ENCODE data around the gene RGS12. TPM values are rescaled to one million over a fixed set of nuclear protein-coding genes. Genes with fewer than 3 reads are reported as not detected.

RGS12 gene
- total RNA-seq, 2 donors from 2014 or later, result 45.2 to 48.6 TPM

DNA sequence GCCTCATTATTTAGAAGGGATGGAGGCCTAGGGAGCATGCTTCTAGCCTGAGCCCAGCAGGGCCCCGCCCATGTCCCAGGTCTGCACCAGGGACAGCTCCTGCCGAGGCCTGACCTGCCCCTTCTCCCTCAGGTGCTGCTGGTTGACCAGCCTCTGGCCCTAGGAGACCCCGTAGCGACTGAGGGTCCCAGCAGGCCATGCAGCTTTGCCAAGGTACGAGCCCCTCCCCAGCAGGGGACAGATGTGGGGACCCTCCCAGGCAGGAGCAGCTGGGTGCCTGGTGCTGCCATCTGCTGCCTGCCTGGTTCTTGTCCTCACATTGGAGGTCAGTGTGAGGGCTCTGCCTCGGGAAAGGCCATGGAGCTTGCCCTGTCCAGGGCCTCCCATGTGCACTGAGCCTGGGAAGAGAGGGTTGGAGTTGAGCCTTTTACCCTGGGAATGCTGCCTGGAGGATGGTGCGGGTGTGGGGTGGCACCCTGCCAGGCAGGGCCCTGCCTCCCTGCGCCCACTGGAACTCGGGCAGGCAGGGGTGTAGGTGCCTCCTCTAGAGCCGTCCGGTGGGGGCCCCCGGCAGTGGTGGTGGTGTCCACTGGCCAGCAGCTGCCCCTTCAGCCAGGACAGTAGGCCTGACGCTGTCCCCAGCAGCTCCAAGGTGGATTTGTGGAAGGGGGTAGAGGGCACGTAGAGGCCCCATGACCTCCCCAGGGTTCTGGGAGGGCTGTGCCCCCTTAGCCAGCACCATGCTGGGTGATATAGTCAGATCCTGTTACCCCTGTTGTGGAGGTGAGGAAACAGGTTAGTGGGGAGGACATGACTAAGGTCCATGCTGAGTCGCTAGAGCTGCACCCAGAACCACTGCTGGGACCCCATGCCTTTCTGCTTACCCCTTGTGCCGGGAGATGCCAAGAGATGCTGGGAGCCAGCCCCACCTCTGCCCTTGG lies 46.1 kb upstream of the RGS12 start:
- no peaks in the 10 kb centered on the region for H3K9me3 Mint-ChIP-seq
- H3K9me3 ChIP-seq (ENCODE audit: control insufficient read depth, low read length), result no peaks in the 10 kb centered on the region
- H3K4me3 ChIP-seq (ENCODE audit: low read length), result no peak overlapping the region
- H3K27ac Mint-ChIP-seq, result no peak overlapping the region
- DNase-seq, result no peak
- H3K4me1 ChIP-seq (ENCODE audit: control insufficient read depth, insufficient read depth, low read length), result no peaks in the 10 kb centered on the region
- peaks cover 5% of the 10 kb centered on the region for H3K36me3 ChIP-seq (ENCODE audit: control insufficient read depth, insufficient read depth, low read length)
- whole genome bisulfite sequencing, 2 experiments (ENCODE audit: insufficient coverage in 1 of 2, insufficient read length in 1 of 2), result 91 to 93% methylated on average over 6 to 16 of the region's 16 CpGs
- H3K9ac ChIP-seq (ENCODE audit: extremely low read depth, low read length, poor library complexity, severe bottlenecking), result no peak overlapping the region
- no peaks in the 10 kb centered on the region for H3K27me3 Mint-ChIP-seq (ENCODE audit: insufficient read depth)
- no peaks in the 10 kb centered on the region for H3K27me3 ChIP-seq (ENCODE audit: control insufficient read depth, insufficient read depth, low read length, poor library complexity, severe bottlenecking)
- peaks cover 10% of the 10 kb centered on the region for H3K36me3 Mint-ChIP-seq (ENCODE audit: low read depth)
- no peak overlapping the region for H3K4me3 Mint-ChIP-seq
- H3K27ac ChIP-seq (ENCODE audit: low read depth, low read length), result no peak overlapping the region
- TF ChIP-seq, protein P1, sequence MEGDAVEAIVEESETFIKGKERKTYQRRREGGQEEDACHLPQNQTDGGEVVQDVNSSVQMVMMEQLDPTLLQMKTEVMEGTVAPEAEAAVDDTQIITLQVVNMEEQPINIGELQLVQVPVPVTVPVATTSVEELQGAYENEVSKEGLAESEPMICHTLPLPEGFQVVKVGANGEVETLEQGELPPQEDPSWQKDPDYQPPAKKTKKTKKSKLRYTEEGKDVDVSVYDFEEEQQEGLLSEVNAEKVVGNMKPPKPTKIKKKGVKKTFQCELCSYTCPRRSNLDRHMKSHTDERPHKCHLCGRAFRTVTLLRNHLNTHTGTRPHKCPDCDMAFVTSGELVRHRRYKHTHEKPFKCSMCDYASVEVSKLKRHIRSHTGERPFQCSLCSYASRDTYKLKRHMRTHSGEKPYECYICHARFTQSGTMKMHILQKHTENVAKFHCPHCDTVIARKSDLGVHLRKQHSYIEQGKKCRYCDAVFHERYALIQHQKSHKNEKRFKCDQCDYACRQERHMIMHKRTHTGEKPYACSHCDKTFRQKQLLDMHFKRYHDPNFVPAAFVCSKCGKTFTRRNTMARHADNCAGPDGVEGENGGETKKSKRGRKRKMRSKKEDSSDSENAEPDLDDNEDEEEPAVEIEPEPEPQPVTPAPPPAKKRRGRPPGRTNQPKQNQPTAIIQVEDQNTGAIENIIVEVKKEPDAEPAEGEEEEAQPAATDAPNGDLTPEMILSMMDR (conservative IDR thresholded peaks at IDR 0.05), result peak; percentile 40
- H3K4me1 Mint-ChIP-seq, result peaks cover 4% of the 10 kb centered on the region

DNA sequence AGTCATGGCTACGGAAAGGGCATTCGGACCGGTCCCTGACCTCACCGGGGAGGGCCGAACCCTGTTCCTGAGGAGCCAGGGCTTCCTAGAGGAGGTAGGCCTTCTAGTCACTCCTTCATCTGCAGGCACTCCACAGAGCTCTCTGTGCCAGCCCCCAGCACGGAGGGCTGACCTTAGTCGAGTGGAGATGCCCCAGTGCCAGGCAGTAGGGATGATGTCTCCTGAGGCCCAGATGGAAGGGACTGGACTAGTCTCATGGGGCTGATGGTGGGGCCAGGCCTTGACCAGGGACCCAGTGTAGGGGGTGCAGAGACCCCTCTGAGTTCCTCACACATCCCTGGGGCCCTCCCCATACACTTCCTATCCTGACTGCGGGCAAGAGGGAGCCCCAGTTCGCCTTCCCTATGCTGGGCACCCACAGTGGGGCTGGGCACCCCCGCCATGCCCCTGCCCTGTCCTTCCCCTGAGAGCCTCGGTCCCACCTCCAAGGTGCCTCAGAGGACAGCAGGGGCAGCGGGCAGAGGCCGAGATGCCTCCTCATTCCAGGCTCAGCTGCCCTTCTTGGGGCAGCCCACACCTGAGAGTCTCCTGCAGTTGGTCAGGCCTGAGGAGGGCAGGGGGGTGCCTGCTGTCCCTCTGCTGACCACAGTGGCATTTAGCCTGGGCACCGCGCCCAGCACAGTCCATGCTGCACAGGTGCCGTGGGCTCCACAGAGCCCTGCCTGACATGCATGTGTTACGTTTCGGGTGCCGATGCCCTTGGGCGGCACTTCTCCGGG lies 45.2 kb upstream of the RGS12 start:
- H3K27ac ChIP-seq (ENCODE audit: low read depth, low read length), result no peak overlapping the region
- H3K27me3 Mint-ChIP-seq (ENCODE audit: insufficient read depth), result no peaks in the 10 kb centered on the region
- H3K4me1 Mint-ChIP-seq, result peaks cover 4% of the 10 kb centered on the region
- no peak overlapping the region for H3K4me3 ChIP-seq (ENCODE audit: low read length)
- H3K9ac ChIP-seq (ENCODE audit: extremely low read depth, low read length, poor library complexity, severe bottlenecking), result no peak overlapping the region
- H3K9me3 Mint-ChIP-seq, result no peaks in the 10 kb centered on the region
- no peak overlapping the region for H3K27ac Mint-ChIP-seq
- no peaks in the 10 kb centered on the region for H3K4me1 ChIP-seq (ENCODE audit: control insufficient read depth, insufficient read depth, low read length)
- no peaks in the 10 kb centered on the region for H3K27me3 ChIP-seq (ENCODE audit: control insufficient read depth, insufficient read depth, low read length, poor library complexity, severe bottlenecking)
- H3K36me3 ChIP-seq (ENCODE audit: control insufficient read depth, insufficient read depth, low read length), result peaks cover 5% of the 10 kb centered on the region
- H3K36me3 Mint-ChIP-seq (ENCODE audit: low read depth), result peaks cover 5% of the 10 kb centered on the region
- DNase-seq, result no peak
- 92 to 97% methylated on average over 11 to 21 of the region's 21 CpGs for WGBS, 2 experiments (ENCODE audit: insufficient coverage in 1 of 2, insufficient read length in 1 of 2)
- no peaks in the 10 kb centered on the region for H3K9me3 ChIP-seq (ENCODE audit: control insufficient read depth, low read length)
- no peak overlapping the region for H3K4me3 Mint-ChIP-seq
- TF ChIP-seq, protein P1 (conservative IDR thresholded peaks at IDR 0.05), result no peak

DNA sequence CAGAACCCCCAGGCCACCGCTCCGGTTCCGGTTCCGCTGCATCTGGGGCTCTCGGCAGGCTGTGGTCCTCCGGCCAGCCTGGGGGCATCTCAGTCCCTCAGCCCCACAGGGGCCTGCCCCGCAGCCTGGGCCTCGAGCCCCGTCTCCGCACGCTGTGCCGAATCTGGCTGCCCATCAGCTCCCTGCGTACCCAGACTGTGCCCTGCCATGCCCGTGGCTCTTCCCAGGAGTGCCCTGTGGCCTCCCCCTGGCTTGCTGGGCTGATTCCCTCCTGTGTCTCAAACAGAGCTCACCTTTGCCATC lies 44.7 kb upstream of the RGS12 start:
- H3K27me3 Mint-ChIP-seq (ENCODE audit: insufficient read depth), result no peaks in the 10 kb centered on the region
- 93 to 99% methylated on average over 13 to 14 of the region's 14 CpGs for WGBS, 2 experiments (ENCODE audit: insufficient coverage in 1 of 2, insufficient read length in 1 of 2)
- no peak overlapping the region for H3K9ac ChIP-seq (ENCODE audit: extremely low read depth, low read length, poor library complexity, severe bottlenecking)
- no peak for DNase-seq
- TF ChIP-seq, protein P1 (conservative IDR thresholded peaks at IDR 0.05), result no peak
- peaks cover 4% of the 10 kb centered on the region for H3K4me1 Mint-ChIP-seq
- H3K4me3 ChIP-seq (ENCODE audit: low read length), result no peak overlapping the region
- no peaks in the 10 kb centered on the region for H3K9me3 ChIP-seq (ENCODE audit: control insufficient read depth, low read length)
- no peak overlapping the region for H3K27ac Mint-ChIP-seq
- H3K36me3 Mint-ChIP-seq (ENCODE audit: low read depth), result peaks cover 2% of the 10 kb centered on the region
- H3K27ac ChIP-seq (ENCODE audit: low read depth, low read length), result no peak overlapping the region
- H3K4me3 Mint-ChIP-seq, result no peak overlapping the region
- H3K27me3 ChIP-seq (ENCODE audit: control insufficient read depth, insufficient read depth, low read length, poor library complexity, severe bottlenecking), result no peaks in the 10 kb centered on the region
- no peaks in the 10 kb centered on the region for H3K4me1 ChIP-seq (ENCODE audit: control insufficient read depth, insufficient read depth, low read length)
- peaks cover 5% of the 10 kb centered on the region for H3K36me3 ChIP-seq (ENCODE audit: control insufficient read depth, insufficient read depth, low read length)
- no peaks in the 10 kb centered on the region for H3K9me3 Mint-ChIP-seq

Measured in endodermal cell (in vitro differentiated cells).